Activated T-cell treated with anti-CD3 and anti-CD28 coated beads for 1 hour (primary cell): ENCODE measurements around the gene RNF19B.

Source experiments
- DNase-seq: peaks from one replicate; pipeline ENCODE4 v3.0.0-alpha.2; 2020; ENCODE audit warnings: low read depth

RNF19B gene

GRCh38 chr1:32965251-32965747 is 690 bp upstream of the RNF19B start:
- no peak for DNase-seq

- DNase-seq: peak; percentile 44
Observed at GRCh38 chr1:32963746-32964460, 706 bp downstream of the RNF19B start.

- no peak for DNase-seq
Observed at GRCh38 chr1:32962248-32962896, 2.2 kb downstream of the RNF19B start.

- DNase-seq: no peak
Observed at GRCh38 chr1:32960819-32961355, 3.7 kb downstream of the RNF19B start.

- no peak for DNase-seq
Observed at GRCh38 chr1:32960342-32960741, 4.3 kb downstream of the RNF19B start.

- DNase-seq: no peak
Observed at GRCh38 chr1:32958827-32959226, 5.8 kb downstream of the RNF19B start.

GRCh38 chr1:32957017-32957416 is 7.6 kb downstream of the RNF19B start:
- no peak for DNase-seq

GRCh38 chr1:32954168-32954567 is 10.4 kb downstream of the RNF19B start:
- DNase-seq: no peak

- no peak for DNase-seq
Observed at GRCh38 chr1:32953495-32953894, 11.1 kb downstream of the RNF19B start.

- DNase-seq: no peak
Observed at GRCh38 chr1:32949519-32949918, 15.1 kb downstream of the RNF19B start.

GRCh38 chr1:32948905-32949304 is 15.7 kb downstream of the RNF19B start:
- DNase-seq: no peak

- no peak for DNase-seq
Observed at GRCh38 chr1:32948390-32948722, 16.3 kb downstream of the RNF19B start.

GRCh38 chr1:32947669-32948389 is 16.8 kb downstream of the RNF19B start:
- no peak for DNase-seq

GRCh38 chr1:32946413-32946812 is 18.2 kb downstream of the RNF19B start:
- DNase-seq: no peak

- no peak for DNase-seq
Observed at GRCh38 chr1:32944180-32944579, 20.4 kb downstream of the RNF19B start.

- DNase-seq: no peak
Observed at GRCh38 chr1:32939655-32940371, 24.8 kb downstream of the RNF19B start.

GRCh38 chr1:32937061-32937460 is 27.5 kb downstream of the RNF19B start:
- no peak for DNase-seq

- no peak for DNase-seq
Observed at GRCh38 chr1:32934535-32934934, 30.1 kb downstream of the RNF19B start.

GRCh38 chr1:32933742-32934322 is 30.8 kb downstream of the RNF19B start:
- DNase-seq: no peak

- no peak for DNase-seq
Observed at GRCh38 chr1:32931760-32932159, 32.8 kb downstream of the RNF19B start.

- no peak for DNase-seq
Observed at GRCh38 chr1:32929366-32929765, 35.2 kb downstream of the RNF19B start.

- no peak for DNase-seq
Observed at GRCh38 chr1:32928715-32929114, 35.9 kb downstream of the RNF19B start.
